DND-41 (cell line): ENCODE data around the gene AP2S1.

Experiments
- ATAC-seq: fragments of 200-7000 bp; cut with Tn5 transposase; 3 replicates; pipeline ENCODE4 v1.9.1; 2021; ENCODE audit warnings: low read depth; ENCODE audit not compliant: insufficient read depth
- DNase-seq: peaks from one replicate; pipeline ENCODE4 v3.0.0-alpha.2; 2020
- H2AFZ ChIP-seq: 2 replicates; pipeline ENCODE4 v1.6.0; 2012; ENCODE audit warnings: low read depth, low read length
- H3K27ac ChIP-seq: 2 replicates; pipeline ENCODE4 v1.5.1; 2012; ENCODE audit warnings: low read length, inconsistent platforms
- H3K27me3 ChIP-seq: fragments of 200-600 bp; sonication (generic); 2 replicates; pipeline ENCODE4 v1.6.0; 2012; ENCODE audit warnings: low read length, mild to moderate bottlenecking, inconsistent platforms; ENCODE audit not compliant: insufficient read depth, poor library complexity
- H3K36me3 ChIP-seq: 2 replicates; pipeline ENCODE4 v1.5.1; 2012; ENCODE audit warnings: low read length, inconsistent platforms; ENCODE audit not compliant: insufficient read depth
- H3K4me1 ChIP-seq: 2 replicates; pipeline ENCODE4 v1.5.1; 2012; ENCODE audit warnings: mild to moderate bottlenecking, low read length; ENCODE audit not compliant: insufficient read depth
- H3K4me2 ChIP-seq: 2 replicates; pipeline ENCODE4 v1.6.0; 2012; ENCODE audit warnings: mild to moderate bottlenecking, moderate library complexity, low read length, inconsistent platforms; ENCODE audit not compliant: insufficient read depth
- H3K4me3 ChIP-seq, 2 experiments: fragments of 200-600 bp in 1 of 2; shearing (Covaris generic) in 1 of 2; 2 replicates each; pipeline ENCODE4 v1.5.1; 2012 to 2016; ENCODE audit warnings: inconsistent platforms in 2 of 2, low read length in 2 of 2, mild to moderate bottlenecking in 2 of 2, low read depth in 1 of 2, moderate library complexity in 1 of 2
- H3K79me2 ChIP-seq: 2 replicates; pipeline ENCODE4 v1.6.0; 2012; ENCODE audit warnings: low read length, inconsistent platforms; ENCODE audit not compliant: insufficient read depth
- H3K9ac ChIP-seq: 2 replicates; pipeline ENCODE4 v1.6.0; 2012; ENCODE audit warnings: low read depth, mild to moderate bottlenecking, inconsistent platforms, low read length, moderate library complexity
- H3K9me3 ChIP-seq: 2 replicates; pipeline ENCODE4 v1.5.1; 2012; ENCODE audit warnings: low read length, moderate library complexity, mild to moderate bottlenecking, inconsistent platforms; ENCODE audit not compliant: insufficient read depth, severe bottlenecking
- H4K20me1 ChIP-seq: 2 replicates; pipeline ENCODE4 v1.6.0; 2012; ENCODE audit warnings: low read length; ENCODE audit not compliant: insufficient read depth
- EZH2 ChIP-seq: IDR thresholded peaks from 3 replicates; pipeline ENCODE4 v1.6.1; 2012; ENCODE audit warnings: borderline replicate concordance, low read depth, mild to moderate bottlenecking, moderate library complexity, low read length, inconsistent platforms; ENCODE audit not compliant: severe bottlenecking
- TF ChIP-seq, protein P1 (sequence below): IDR thresholded peaks from 2 replicates; pipeline ENCODE4 v1.5.1; 2012; ENCODE audit warnings: borderline replicate concordance, low read length, moderate library complexity, mild to moderate bottlenecking; ENCODE audit not compliant: poor library complexity, severe bottlenecking; ENCODE audit errors: extremely low read depth

The AP2S1 gene

DNA sequence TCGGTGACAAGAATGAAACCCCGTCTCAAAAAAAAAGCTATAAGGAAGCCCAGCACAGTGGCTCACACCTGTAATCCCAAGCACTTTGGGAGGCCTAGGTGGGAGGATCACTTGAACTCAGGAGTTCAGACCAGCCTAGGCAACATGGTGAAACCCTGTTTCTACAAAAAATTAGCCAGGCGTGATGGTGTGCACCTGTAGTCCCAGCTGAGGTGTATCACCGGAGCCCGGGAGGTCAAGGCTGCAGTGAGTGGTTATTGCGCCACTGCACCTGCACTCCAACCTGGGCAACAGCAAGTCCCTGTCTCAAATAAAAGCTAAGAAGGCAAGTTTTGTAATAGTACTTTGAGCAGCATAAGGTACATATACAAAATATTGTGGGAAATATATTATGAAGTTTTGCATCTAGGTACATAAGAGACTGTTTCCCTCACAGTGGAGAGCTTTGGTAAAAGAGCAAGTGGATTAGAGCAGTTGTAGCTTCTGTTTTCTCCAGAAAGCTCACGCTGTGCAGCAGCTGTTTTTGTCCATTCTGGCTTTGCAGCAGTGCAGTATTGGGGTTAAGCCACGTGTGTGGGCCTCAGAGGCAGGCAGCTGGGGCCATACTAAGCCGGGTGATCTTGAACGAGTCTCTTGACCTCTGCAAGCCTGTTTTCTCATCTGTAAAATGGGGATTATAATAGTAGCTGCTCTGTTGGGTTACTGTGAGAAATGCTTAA is 45.6 kb upstream of the AP2S1 start:
- ATAC-seq = no peak
- H3K27ac ChIP-seq = no peak overlapping the region

DNA sequence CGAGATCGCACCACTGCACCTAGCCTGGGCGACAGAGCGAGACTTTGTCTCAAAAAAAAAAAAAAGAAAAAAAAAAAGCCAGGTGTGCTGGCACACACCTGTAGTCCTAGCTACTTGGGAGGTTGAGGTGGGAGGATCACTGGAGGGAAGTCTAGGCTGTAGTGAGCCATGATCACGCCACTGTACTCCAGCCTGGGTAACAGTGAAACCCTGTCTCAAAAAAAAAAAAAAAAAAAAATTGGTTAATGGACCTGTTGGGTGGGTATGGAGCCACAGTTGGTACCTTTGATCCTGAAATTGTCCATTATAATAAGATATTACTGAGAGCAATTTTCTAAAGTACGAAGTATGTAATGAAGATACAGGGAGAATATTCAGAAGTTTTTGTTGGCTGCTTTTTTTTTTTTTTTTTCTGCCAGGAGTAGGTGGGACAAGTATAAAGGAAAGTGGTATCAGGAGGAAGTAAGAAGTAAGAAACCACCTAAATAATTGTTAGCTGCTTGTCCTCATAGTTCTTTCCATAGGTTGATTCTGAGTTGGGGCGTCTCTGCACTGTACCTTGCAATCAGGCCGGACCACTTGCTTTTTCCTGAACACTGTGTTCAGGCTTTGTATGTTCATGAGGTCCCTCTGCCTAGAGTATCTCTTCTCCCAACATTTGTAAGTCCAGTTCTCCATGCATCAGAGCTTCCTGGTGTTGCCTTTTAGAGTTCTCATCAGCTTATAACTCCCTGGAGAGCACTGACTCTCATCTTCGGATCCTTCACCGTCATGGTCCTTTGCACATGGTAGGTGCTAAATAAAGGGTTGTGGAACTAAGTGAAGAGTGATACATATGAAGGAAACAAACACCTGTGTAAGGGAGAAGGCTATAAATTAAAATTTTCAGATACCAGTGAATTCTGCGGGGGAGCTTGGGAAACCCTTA is 41.9 kb upstream of the AP2S1 start:
- ATAC-seq = no peak
- no peak overlapping the region for H2AFZ ChIP-seq
- TF ChIP-seq EZH2 = no peak
- TF ChIP-seq, protein P1, sequence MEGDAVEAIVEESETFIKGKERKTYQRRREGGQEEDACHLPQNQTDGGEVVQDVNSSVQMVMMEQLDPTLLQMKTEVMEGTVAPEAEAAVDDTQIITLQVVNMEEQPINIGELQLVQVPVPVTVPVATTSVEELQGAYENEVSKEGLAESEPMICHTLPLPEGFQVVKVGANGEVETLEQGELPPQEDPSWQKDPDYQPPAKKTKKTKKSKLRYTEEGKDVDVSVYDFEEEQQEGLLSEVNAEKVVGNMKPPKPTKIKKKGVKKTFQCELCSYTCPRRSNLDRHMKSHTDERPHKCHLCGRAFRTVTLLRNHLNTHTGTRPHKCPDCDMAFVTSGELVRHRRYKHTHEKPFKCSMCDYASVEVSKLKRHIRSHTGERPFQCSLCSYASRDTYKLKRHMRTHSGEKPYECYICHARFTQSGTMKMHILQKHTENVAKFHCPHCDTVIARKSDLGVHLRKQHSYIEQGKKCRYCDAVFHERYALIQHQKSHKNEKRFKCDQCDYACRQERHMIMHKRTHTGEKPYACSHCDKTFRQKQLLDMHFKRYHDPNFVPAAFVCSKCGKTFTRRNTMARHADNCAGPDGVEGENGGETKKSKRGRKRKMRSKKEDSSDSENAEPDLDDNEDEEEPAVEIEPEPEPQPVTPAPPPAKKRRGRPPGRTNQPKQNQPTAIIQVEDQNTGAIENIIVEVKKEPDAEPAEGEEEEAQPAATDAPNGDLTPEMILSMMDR = no peak
- H3K4me1 ChIP-seq = no peaks in the 10 kb centered on the region
- H3K36me3 ChIP-seq = no peaks in the 10 kb centered on the region
- no peaks in the 10 kb centered on the region for H3K9me3 ChIP-seq
- H3K27ac ChIP-seq = no peak overlapping the region
- H3K4me2 ChIP-seq = no peak overlapping the region
- H3K27me3 ChIP-seq = no peaks in the 10 kb centered on the region
- H3K4me3 ChIP-seq = no peak overlapping the region
- peaks cover 94% of the 10 kb centered on the region for H3K79me2 ChIP-seq
- peaks cover 51% of the 10 kb centered on the region for H4K20me1 ChIP-seq
- H3K9ac ChIP-seq = no peak overlapping the region
- no peak for DNase-seq

More for the DNA sequence above, 45.6 kb upstream of the AP2S1 start:
- Histone ChIP-seq H3K36me3 (no peaks in the 10 kb centered on the region), H4K20me1 (peaks cover 61% of the 10 kb centered on the region), H3K9me3 (no peaks in the 10 kb centered on the region), H3K4me2 (no peak overlapping the region), H3K79me2 (peaks cover 96% of the 10 kb centered on the region), H2AFZ (no peak overlapping the region), H3K9ac (no peak overlapping the region), H3K4me3 (no peak overlapping the region), H3K4me1 (no peaks in the 10 kb centered on the region), H3K27me3 (no peaks in the 10 kb centered on the region)
- DNase-seq = no peak
- no peak for TF ChIP-seq EZH2
- TF ChIP-seq, protein P1 = no peak

DNA sequence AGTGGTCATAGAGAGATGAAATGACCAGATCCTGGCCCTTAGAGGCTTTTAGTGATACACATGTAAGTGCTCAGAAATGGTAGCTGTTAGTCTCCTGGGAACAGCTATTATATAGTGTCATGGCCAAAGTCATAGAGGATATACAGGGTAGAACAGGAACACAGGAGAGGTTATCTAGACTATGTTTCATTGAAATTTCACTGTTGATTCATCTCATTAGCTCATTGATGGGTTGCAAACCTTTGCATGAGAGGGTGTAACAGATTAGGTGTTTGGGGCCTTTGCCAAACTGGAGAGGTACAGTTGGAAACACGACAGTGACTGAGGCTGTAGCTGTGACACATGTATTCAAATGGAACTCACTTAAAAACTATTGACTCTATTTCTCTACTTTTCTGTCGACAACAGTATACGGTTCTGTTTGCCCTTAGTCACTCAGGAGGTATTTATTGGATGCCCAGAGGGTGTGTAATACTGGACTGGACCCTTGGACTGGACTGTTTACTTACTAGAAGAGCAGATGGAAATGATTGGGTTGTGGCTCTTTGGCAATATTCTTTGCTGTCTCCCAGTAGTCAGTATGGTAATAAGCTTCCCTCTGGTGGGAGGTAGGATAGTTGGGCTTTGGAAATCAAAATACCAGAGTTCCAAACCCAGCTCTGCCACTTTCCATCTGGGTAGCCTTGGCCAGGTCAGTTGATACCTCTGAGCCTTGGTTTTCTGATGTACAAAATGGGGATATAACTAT is 40.0 kb upstream of the AP2S1 start:
- TF ChIP-seq, protein P1 = no peak
- TF ChIP-seq EZH2 = no peak
- no peak overlapping the region for H3K4me3 ChIP-seq
- H3K79me2 ChIP-seq = peaks cover 94% of the 10 kb centered on the region
- H3K36me3 ChIP-seq = no peaks in the 10 kb centered on the region
- H2AFZ ChIP-seq = no peak overlapping the region
- ATAC-seq (no peak), DNase-seq (no peak)
- H3K9me3 ChIP-seq = no peaks in the 10 kb centered on the region
- no peaks in the 10 kb centered on the region for H3K27me3 ChIP-seq
- no peak overlapping the region for H3K9ac ChIP-seq
- no peaks in the 10 kb centered on the region for H3K4me1 ChIP-seq
- H4K20me1 ChIP-seq = peaks cover 47% of the 10 kb centered on the region
- no peak overlapping the region for H3K27ac ChIP-seq
- no peak overlapping the region for H3K4me2 ChIP-seq
